DOHH2 (cell line): ENCODE measurements around the gene FLNB.
"Not testable (repeated sequence)": the region's sequence is repeated elsewhere in the genome, so short reads cannot be mapped to it uniquely, and the experiment has no call there.

Experiments
- H3F3A ChIP-seq: fragments of 200-600 bp; sonication (generic), shearing (Covaris generic); 2 replicates; pipeline ENCODE4 v1.6.0; 2016; ENCODE audit warnings: antibody characterized with exemption, mild to moderate bottlenecking; ENCODE audit not compliant: control insufficient read depth, insufficient read depth
- H3K27ac ChIP-seq: fragments of 200-600 bp; sonication (generic); 2 replicates; pipeline ENCODE4 v1.5.1; 2014; ENCODE audit warnings: low read depth, mild to moderate bottlenecking, low read length, moderate library complexity
- H3K27me3 ChIP-seq: fragments of 200-600 bp; sonication (generic); 2 replicates; pipeline ENCODE4 v1.6.1; 2014; ENCODE audit warnings: mild to moderate bottlenecking, low read length, mixed read lengths; ENCODE audit not compliant: control insufficient read depth
- H3K36me3 ChIP-seq: fragments of 200-600 bp; sonication (generic); 2 replicates; pipeline ENCODE4 v1.6.1; 2014; ENCODE audit warnings: mild to moderate bottlenecking, low read length, moderate library complexity, mixed read lengths; ENCODE audit not compliant: control insufficient read depth
- H3K4me1 ChIP-seq: fragments of 200-600 bp; sonication (generic); 2 replicates; pipeline ENCODE4 v1.6.1; 2014; ENCODE audit warnings: mild to moderate bottlenecking, low read length, mixed read lengths; ENCODE audit not compliant: control insufficient read depth
- H3K4me2 ChIP-seq: fragments of 200-600 bp; sonication (generic); 2 replicates; pipeline ENCODE4 v1.6.0; 2014; ENCODE audit warnings: mild to moderate bottlenecking, low read length, moderate library complexity
- H3K4me3 ChIP-seq: fragments of 200-600 bp; sonication (generic); 2 replicates; pipeline ENCODE4 v1.5.1; 2014; ENCODE audit warnings: mild to moderate bottlenecking, low read length, mixed read lengths
- H3K79me2 ChIP-seq: fragments of 200-600 bp; sonication (generic); 2 replicates; pipeline ENCODE4 v1.6.1; 2014; ENCODE audit warnings: mild to moderate bottlenecking, low read length, mixed read lengths; ENCODE audit not compliant: control insufficient read depth
- H3K9me2 ChIP-seq: fragments of 200-600 bp; sonication (generic); replicated peaks from 2 replicates; pipeline ENCODE4 v1.6.1; 2014; ENCODE audit warnings: mild to moderate bottlenecking, low read length, mixed read lengths; ENCODE audit not compliant: control insufficient read depth
- H3K9me3 ChIP-seq: fragments of 200-600 bp; sonication (generic); 2 replicates; pipeline ENCODE4 v1.6.1; 2014; ENCODE audit warnings: antibody characterized with exemption, low read length, mixed read lengths; ENCODE audit not compliant: control insufficient read depth, insufficient read depth
- H4K20me1 ChIP-seq: fragments of 200-600 bp; sonication (generic); 2 replicates; pipeline ENCODE4 v1.6.0; 2014; ENCODE audit warnings: low read depth, mild to moderate bottlenecking, antibody characterized with exemption, low read length, moderate library complexity; ENCODE audit not compliant: control insufficient read depth, insufficient read depth
- CTCF ChIP-seq: fragments of 200-600 bp; sonication (generic); IDR thresholded peaks from one replicate; pipeline ENCODE4 v1.5.1; 2014; ENCODE audit warnings: antibody characterized with exemption, mild to moderate bottlenecking, low read depth, low read length; ENCODE audit not compliant: poor library complexity, severe bottlenecking
- EZH2phosphoT487 ChIP-seq: fragments of 200-600 bp; sonication (generic); IDR thresholded peaks from 2 replicates; pipeline ENCODE4 v1.6.1; 2017; ENCODE audit warnings: borderline replicate concordance, mild to moderate bottlenecking, antibody characterized with exemption, low read length, moderate library complexity, mixed read lengths

Gene FLNB

GRCh38 chr3:58052373-58053273 is 44.4 kb downstream of the FLNB start:
- H3K9me2 ChIP-seq = no peaks in the 10 kb centered on the region
- no peak overlapping the region for H3K4me3 ChIP-seq
- TF ChIP-seq EZH2phosphoT487 (no peak), CTCF (no peak)
- H3K27ac ChIP-seq = no peak overlapping the region
- no peak overlapping the region for H3K4me2 ChIP-seq
- no peaks in the 10 kb centered on the region for H3K79me2 ChIP-seq
- no peaks in the 10 kb centered on the region for H3F3A ChIP-seq
- H3K4me1 ChIP-seq = no peaks in the 10 kb centered on the region
- no peaks in the 10 kb centered on the region for H3K27me3 ChIP-seq
- H4K20me1 ChIP-seq = no peaks in the 10 kb centered on the region
- H3K9me3 ChIP-seq = no peaks in the 10 kb centered on the region
- H3K36me3 ChIP-seq = no peaks in the 10 kb centered on the region

- no peaks in the 10 kb centered on the region for H3K4me1 ChIP-seq
- no peaks in the 10 kb centered on the region for H3F3A ChIP-seq
- H3K36me3 ChIP-seq = no peaks in the 10 kb centered on the region
- no peaks in the 10 kb centered on the region for H3K9me2 ChIP-seq
- no peak overlapping the region for H3K4me3 ChIP-seq
- TF ChIP-seq CTCF (no peak), EZH2phosphoT487 (no peak)
- H3K4me2 ChIP-seq = no peak overlapping the region
- no peaks in the 10 kb centered on the region for H3K9me3 ChIP-seq
- H3K79me2 ChIP-seq = no peaks in the 10 kb centered on the region
- H3K27ac ChIP-seq = no peak overlapping the region
- no peaks in the 10 kb centered on the region for H3K27me3 ChIP-seq
- no peaks in the 10 kb centered on the region for H4K20me1 ChIP-seq
Measured at GRCh38 chr3:58054652-58055051, 46.4 kb downstream of the FLNB start.

GRCh38 chr3:58055314-58055713 is 47.1 kb downstream of the FLNB start:
- H3F3A ChIP-seq = no peaks in the 10 kb centered on the region
- H3K9me3 ChIP-seq = no peaks in the 10 kb centered on the region
- H3K27ac ChIP-seq = no peak overlapping the region
- H3K4me1 ChIP-seq = no peaks in the 10 kb centered on the region
- no peak overlapping the region for H3K4me2 ChIP-seq
- no peaks in the 10 kb centered on the region for H3K27me3 ChIP-seq
- H3K36me3 ChIP-seq = no peaks in the 10 kb centered on the region
- no peak overlapping the region for H3K4me3 ChIP-seq
- no peaks in the 10 kb centered on the region for H3K9me2 ChIP-seq
- no peaks in the 10 kb centered on the region for H3K79me2 ChIP-seq
- no peaks in the 10 kb centered on the region for H4K20me1 ChIP-seq
- TF ChIP-seq CTCF = no peak
- TF ChIP-seq EZH2phosphoT487 = no peak

GRCh38 chr3:58055891-58056290 is 47.7 kb downstream of the FLNB start:
- H4K20me1 ChIP-seq, H3F3A ChIP-seq: not testable (repeated sequence)

More at GRCh38 chr3:58055891-58056290, 47.7 kb downstream of the FLNB start:
- H3K9me2 ChIP-seq, H3K4me2 ChIP-seq, H3K27ac ChIP-seq, H3K4me1 ChIP-seq, H3K4me3 ChIP-seq, H3K27me3 ChIP-seq, H3K36me3 ChIP-seq, H3K79me2 ChIP-seq, H3K9me3 ChIP-seq: not testable (repeated sequence)
